ENCODE measurements around the gene RNF224. TPM values are rescaled to one million over a fixed set of nuclear protein-coding genes. Genes with fewer than 3 reads are reported as not detected.

The RNF224 gene
- total and polyA plus RNA-seq, 2 of the 13 experiments (the other 11 are each of a cell fraction or from before 2014, with no cell fraction given): 0.09 TPM; not detected in 1

GRCh38 chr9:137221506-137222111 is 5.7 kb upstream of the RNF224 start (continued):
- no peak for TF ChIP-seq ZNF414 (CRISPR knock-in tag; IDR thresholded peaks at IDR 0.05)
- TF ChIP-seq MED13 (CRISPR knock-in tag; IDR thresholded peaks at IDR 0.05): peak; percentile 37; the same call in 1 of the 2 replicates
- TF ChIP-seq ESRRA (CRISPR knock-in tag; IDR thresholded peaks at IDR 0.05; ENCODE audit: low read depth): peak; percentile 84
- peak; percentile 67; the same call in 1 of the 2 replicates for TF ChIP-seq ZBTB25 (CRISPR knock-in tag; IDR thresholded peaks at IDR 0.05)
- no peak for TF ChIP-seq CBX2 (IDR thresholded peaks at IDR 0.05; ENCODE audit: low read depth, low read length)
- no peak for TF ChIP-seq CBX2 (CRISPR knock-in tag; IDR thresholded peaks at IDR 0.05; ENCODE audit: low read depth)
- peak; percentile 50; the same call in 1 of the 2 replicates for TF ChIP-seq ZGPAT (CRISPR knock-in tag; IDR thresholded peaks at IDR 0.05)
- peak; percentile 61; the same call in 1 of the 2 replicates for TF ChIP-seq HOXA3 (CRISPR knock-in tag; IDR thresholded peaks at IDR 0.05)
- no peak for TF ChIP-seq CHD2 (IDR thresholded peaks at IDR 0.05; ENCODE audit: low read depth, low read length)
- TF ChIP-seq PBX2 (CRISPR knock-in tag; IDR thresholded peaks at IDR 0.05): no peak
- peak; percentile 16; the same call in 1 of the 2 replicates for TF ChIP-seq NCOA2 (CRISPR knock-in tag; IDR thresholded peaks at IDR 0.05)
- TF ChIP-seq ZNF737 (CRISPR knock-in tag; IDR thresholded peaks at IDR 0.05; ENCODE audit: borderline replicate concordance): no peak
- no peak; the same call in 2 of the 3 replicates for TF ChIP-seq MXI1 (IDR thresholded peaks at IDR 0.05; ENCODE audit: borderline replicate concordance, low read depth, low read length)
- TF ChIP-seq ZFY (CRISPR knock-in tag; IDR thresholded peaks at IDR 0.05): peak; percentile 85
- no peak for TF ChIP-seq SMARCE1 (IDR thresholded peaks at IDR 0.05; ENCODE audit: borderline replicate concordance)
- TF ChIP-seq ZBTB14 (CRISPR knock-in tag; IDR thresholded peaks at IDR 0.05): 0 out of 2 replicates have a peak, but pooled peaks have one; percentile 2
- no peak for TF ChIP-seq RNF2 (conservative IDR thresholded peaks at IDR 0.05; ENCODE audit: low read depth)
- no peak for TF ChIP-seq KDM3A (CRISPR knock-in tag; IDR thresholded peaks at IDR 0.05; ENCODE audit: low read depth)
- 0 out of 2 replicates have a peak, but pooled peaks have one; percentile 17 for TF ChIP-seq POGK (CRISPR knock-in tag; conservative IDR thresholded peaks at IDR 0.05)
- TF ChIP-seq RBAK (CRISPR knock-in tag; IDR thresholded peaks at IDR 0.05): no peak
- no peak for TF ChIP-seq ZNF256 (CRISPR knock-in tag; conservative IDR thresholded peaks at IDR 0.05)
- no peak; the same call in 1 of the 2 replicates for TF ChIP-seq ZNF740 (CRISPR knock-in tag; IDR thresholded peaks at IDR 0.05)
- TF ChIP-seq ZNF772 (CRISPR knock-in tag; IDR thresholded peaks at IDR 0.05): no peak
- peak; percentile 57 for TF ChIP-seq ZBTB7B (CRISPR knock-in tag; IDR thresholded peaks at IDR 0.05)
